GM21381 (cell line): ENCODE results near the gene BAZ2B.

Experiments used
- ATAC-seq: cut with Tn5 transposase; IDR thresholded peaks from one replicate; pipeline ENCODE4 v1.9.1; 2021; ENCODE audit warnings: mild to moderate bottlenecking, moderate library complexity; ENCODE audit not compliant: unreplicated experiment

Gene BAZ2B

DNA sequence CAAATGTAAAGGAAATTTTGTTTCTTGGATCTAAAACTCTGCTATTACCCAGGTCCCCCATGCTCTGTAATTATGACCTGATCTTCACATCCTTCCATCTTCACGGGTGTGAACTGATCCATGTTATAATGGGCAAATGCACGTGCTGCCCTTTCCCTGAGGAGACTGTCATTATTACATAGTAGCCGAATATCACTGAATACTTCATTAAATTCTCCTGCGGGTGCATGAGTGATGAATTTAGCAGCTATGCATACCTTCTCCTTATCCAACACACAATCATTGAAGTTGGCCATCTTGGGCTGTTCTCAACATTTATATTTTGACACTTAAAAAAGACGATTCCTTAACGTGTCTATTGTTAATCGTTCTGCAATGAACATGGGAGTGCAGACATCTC is 153.4 kb downstream of the BAZ2B start:
- ATAC-seq = no peak

DNA sequence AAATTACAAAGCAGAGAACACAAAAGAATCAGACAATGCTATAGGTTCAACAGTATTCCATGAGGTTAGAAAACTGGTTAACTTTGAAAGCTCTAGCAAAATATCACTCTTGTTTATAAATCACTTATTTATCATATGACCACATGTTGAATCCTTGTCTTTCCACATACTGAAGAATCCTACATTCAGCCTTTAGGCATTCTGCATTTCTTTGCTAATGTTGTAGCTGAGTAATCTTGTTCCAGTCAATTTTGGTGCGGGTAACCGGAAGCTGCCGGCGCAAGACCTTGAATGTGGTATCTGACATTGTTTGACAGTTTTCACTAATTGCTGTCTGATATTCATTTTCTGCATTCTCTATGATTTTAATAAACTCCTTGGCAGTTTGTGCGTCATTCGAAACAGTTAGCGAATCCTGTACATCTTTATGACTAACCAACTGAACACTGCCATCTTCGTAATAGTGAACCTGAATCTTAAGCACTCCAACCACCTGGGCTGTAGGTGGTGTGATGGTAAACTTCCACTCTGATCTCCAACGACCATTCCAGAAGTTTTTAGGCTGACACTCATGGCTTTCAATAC is 154.1 kb downstream of the BAZ2B start:
- no peak for ATAC-seq

DNA sequence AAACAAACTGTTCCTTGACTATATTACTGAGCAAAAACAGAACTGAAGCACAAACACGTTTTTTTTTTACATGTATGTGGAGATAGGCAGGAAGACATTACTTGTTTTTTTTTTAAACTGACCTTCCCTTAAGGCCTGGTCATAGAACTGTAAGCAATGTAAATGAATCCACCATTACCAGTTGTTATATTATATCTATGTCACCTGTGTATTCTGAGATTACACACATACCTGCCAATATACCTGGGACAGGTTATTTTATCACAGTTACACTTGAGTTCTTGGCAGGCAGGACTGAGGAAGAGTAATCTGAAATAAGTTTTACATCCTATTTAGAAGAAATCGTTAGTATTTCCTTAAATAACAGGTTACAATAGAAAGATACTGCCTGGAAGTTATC is 155.3 kb downstream of the BAZ2B start:
- no peak for ATAC-seq

DNA sequence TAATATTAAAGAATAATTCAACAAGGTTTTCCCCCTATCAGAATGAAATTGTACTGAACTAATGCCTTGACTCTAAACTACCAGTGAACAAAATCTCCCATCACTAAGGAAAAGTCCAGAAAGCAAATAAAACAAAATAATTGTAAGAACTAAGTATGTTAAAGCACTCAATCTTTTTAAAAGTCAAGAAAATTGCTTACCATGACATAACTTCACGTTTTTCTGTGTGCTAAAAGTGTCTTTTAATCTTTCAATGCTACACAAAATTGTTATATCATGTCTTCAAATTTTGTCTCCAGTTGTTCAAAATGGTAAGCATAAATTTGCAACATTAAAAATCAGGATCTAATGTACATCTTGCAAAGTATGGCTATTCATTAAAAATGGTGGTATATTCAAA is 156.1 kb downstream of the BAZ2B start:
- ATAC-seq = no peak

DNA sequence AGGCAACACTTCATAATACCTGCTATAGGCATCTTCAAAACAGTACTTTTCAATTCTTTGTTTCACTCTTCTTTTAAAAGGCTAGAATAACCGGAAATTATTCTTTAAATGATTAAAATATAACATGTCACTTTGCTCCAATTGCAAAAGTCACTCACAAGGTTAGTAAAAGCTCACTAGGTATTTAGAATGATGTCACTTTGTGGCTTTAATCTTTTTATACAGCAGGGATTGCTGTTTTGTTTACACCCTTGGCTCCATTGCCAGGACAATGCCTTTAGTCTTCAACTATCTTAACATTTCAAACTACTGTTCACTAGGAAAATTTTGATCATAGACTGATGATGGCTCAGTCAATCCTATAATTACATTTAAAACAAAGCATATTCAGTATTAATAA is 157.1 kb downstream of the BAZ2B start:
- no peak for ATAC-seq

DNA sequence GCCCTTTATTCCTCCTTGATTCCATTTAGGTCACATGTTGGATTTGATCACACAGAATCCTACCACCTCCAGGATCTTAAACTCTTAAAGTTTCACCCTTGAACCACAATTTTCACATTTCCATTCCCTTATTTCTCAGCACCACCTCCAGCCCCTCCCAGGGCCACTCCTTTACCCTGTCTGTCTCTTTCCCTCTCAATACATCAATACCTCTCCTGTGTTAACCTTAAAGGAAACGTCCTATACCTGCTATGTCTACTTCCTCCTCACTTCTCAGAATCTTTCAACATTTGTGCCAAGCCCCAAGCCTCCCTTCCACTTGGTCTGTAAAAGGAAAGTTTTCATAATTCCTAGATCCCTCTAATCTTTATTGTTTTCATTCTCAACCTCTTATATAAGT is 158.8 kb downstream of the BAZ2B start:
- ATAC-seq = no peak

DNA sequence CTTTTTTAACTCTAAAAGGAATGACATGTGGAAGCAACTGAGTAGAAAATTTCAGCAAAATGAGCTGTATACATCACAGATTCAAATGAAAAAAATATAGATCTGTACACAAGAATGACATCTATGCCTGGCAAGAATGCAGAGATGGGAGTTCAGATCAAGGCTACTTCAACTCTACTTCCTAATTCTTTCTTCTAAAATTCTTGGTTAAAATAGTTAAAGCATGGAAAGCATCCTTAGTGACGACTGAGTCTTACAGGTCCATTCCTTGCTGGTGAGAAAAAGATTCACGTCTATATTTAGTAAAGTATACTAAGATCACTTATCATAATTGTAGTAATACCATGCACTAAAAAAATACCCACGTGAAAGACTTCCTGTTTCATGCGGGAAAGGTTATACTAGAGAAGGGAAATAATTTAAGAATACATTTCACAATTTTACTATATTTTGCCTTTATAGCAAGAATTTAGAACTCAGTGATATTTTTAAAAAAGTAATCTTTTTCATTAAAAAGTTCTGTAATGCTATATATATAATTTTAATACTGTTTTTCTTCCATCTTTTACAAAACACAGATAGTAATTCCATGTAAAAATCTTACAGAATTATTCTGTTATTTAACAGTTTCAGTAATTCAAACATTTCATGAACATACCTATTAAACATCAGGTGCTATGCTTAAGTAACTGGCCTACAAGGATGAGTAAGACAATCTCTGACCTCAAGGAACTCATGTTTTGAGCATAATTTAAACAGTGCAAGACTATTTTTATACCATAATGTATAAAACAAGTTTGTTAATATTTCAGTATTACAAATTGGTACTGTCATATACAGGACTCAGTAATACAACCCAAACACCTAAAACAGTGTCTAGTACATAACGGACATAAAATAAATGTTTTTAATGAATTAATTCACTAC is 159.6 kb downstream of the BAZ2B start:
- peak; percentile 54 for ATAC-seq

DNA sequence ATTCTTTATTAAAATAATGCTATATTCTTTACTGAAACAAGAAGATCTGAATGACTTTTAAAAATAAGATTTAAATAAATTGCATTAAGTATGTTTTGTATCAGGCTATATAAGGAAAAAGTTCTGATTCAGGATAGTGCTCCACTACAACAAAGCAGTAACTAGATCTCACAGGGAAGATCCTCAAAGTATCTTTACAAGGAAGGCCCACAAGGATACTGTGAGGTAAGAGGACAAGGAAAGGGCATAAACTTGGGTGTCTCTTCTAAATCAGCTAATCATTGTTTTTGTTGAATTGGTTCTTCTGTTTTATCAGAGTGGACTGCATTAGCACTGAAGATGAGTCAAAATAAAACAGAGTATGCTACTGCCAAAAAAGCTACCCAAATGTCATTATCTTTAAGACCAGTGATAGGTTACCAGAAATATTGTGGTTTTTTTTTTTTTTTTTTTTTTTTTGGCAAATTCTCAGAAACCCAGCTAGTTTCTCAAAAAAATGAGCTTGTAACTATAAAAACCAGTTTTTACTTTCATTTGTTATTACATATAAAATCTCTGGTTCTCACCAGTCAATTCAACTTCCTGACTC is 160.9 kb downstream of the BAZ2B start:
- ATAC-seq = no peak

DNA sequence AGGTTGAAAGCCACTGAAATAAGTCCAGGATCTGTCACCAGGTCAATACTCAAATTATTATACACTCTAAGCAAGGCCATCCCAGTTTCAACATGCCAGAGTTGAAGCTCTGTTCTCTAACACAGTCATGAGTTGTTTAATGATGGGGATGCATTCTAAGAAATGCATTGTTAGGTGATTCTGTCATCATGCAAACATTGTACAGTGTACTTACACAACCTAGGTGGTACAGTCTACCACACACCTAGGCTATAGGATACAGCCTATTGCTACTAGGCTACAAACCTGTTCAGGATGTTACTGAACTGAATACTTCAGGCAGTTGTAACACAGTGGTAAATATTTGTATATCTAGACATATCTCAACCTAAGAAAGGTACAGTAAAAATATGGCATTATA is 162.2 kb downstream of the BAZ2B start:
- ATAC-seq = no peak

DNA sequence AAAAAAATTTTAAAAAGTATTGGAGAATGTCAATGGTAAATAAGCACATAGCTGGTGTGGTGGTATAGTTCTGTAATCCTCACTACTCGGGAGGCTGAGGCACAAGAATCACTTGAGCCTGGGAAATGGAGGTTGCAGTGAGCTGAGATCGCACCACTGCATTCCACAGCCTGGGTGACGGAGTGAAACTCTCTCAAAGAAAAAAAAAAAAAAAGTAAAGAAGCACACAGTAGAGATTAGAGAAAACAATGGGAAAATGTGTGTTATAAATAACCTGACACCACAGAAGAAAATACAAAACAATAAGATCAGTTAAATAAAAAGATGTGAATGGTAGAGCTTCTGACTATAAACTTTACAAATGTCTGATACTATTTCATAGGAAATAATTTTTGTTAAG is 166.2 kb downstream of the BAZ2B start:
- no peak for ATAC-seq

DNA sequence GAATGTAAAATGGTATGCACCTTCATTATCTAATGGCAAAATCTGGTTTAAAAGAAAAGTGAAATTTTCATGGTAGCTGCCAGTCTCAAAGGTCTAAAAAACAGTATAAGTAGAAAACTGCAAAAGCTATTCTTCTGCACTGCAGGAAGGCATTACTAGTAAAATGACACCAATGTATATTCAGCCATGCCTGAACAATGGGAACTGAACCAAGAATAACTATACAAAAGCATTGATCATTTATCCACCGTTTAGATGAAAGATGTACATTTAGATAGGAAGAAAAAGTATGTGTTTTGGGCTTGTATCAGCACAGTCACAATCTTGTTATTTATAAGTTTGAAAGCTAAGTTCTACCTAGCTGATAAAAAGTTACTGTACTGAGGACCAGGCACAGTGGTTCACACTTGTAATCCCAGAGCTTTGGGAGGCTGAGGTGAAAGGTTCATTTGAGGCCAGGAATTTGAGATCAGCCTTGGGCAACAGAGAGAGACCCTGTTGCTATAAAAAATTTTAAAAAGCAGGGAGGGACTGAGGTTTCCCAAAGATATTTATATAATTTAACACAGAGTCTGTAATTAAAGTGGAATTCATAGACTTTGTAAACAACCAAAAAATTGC is 166.7 kb downstream of the BAZ2B start:
- ATAC-seq = no peak

DNA sequence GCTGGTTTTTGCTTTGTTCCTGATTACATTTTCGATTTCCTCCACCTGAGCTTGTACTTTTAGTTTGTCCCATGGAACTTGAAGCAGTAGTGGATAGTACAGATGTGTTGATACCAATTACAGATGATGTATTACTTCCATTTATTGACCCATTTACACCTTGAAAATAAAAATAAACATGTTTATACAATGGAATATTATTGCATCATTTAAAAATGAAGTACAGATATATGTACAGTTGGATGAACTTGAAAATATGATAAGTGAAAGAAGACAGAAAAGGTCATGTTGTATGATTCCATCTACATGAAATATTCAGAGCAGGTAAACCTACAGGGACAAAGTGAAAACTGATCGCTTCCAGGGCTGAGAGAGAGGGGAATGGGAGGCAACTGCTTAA is 169.5 kb downstream of the BAZ2B start:
- no peak for ATAC-seq

DNA sequence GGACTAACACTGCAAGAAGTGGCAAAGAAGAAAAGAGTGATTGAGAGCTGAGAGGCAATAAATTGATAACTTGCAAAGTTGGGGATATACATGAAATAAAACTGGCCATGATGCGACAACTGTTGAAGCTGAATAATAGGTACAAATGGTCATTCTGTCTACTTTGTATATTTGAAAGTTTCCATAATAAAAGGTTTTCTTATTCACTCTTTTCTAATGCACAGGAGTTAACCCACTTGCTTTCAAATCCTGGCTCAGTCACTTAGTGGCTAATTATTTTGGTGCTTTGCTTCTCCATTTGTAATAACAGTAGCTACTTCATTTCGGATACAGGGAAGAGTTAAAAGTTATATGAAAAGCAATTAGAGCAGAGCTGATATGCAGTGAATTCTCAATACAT is 170.1 kb downstream of the BAZ2B start:
- ATAC-seq = no peak

DNA sequence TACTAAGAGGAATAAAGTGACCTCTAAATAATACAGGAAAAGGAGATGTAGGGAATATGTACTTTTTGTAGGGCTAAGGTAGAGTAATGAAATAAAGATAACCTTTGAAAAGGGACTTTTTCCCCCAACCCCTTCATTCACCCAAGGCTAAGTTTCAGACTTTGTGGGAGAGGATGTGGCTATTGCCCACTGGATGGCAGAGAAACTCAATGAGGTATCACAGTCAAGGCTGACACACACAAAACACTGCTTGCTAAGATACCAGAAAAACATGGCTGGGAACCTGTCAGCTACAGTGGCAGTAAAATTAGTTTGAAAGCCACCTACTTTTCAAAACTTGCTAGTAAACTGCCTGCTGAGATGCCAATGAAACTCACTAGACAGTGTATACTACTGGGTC is 171.0 kb downstream of the BAZ2B start:
- ATAC-seq = peak; percentile 52

DNA sequence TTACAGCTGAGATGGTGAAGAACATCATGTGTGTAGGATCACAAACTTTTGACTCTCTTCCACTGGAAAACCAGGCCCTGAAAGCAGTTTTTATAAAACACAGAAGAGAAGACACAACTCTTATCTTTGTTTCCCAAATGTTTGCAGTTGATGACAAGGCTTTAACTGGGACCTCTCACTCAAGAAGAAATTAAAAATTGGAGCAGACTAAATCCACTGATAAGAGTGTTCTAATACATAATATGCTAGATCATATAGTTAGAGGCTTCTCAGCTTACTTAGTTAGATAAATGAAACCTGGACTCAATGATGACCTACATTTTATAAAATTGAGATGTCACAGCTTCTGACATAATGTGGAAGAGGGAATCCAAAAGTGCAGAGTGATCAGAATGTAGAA is 171.6 kb downstream of the BAZ2B start:
- no peak for ATAC-seq

DNA sequence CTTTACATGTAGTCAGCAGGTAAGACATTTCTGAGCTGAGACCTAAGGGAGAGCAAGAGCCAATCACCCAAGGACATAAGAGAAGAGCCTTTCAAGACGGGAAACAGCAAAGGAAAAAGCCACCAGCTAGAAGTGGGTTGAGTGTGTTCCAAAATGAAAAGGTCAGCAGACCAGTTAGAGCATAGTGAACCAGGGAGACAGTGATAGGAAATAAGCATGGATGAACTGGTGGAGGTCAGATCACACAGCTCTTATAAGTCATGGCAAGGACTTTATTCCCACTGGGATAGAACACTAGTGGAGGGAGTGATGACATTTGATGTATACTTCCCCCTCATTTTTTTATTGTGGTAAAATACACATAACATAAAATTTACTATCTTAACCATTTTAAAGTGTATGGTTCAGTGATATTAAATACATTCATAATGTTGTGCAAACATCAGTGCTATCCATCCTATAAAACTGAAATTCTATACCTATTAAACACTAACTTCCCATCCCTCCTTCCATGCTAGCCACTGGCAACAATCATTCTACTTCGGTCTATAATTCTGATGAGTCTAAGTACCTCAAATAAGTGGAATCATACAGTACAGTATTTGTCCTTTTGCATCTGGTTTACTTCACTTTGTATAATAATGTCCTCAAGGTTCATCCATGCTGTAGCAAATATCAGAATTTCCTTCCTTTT is 174.0 kb downstream of the BAZ2B start:
- ATAC-seq = no peak

DNA sequence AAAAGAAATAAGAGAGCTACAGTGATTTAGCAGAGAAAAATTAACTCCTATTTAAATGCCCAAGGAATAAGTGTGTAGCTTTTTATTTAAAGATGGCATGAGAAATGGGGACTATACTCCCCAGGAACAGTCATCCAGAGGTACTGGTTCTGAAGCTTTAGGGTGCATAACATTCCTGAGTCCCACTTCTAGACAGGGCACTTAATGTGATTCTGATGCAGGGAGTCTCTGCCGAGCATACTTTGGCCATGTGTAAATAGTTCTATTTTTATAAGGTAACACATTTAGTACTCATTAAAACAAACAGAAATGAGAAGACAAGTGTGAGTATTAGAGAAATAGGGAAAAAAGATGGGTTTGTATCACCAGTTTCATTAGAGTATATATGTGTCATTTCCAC is 175.2 kb downstream of the BAZ2B start:
- ATAC-seq = no peak

DNA sequence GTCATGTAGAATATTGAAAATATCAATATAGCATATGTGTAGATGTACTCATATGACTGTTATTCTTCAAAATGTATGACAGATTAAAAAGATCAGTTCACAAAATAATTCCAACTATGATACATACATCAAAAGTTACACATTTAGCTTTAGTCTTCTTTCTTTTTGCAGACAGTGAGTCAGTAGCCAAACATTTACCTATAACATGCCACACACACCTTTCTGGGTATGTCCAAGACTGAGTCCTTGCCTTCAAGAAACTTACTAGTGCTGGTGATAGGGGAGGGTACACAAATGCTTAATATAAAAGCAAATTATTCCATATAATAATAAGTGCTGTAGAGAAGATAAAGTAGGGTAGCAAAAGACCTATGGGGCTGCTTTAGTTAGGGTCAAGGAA is 176.9 kb downstream of the BAZ2B start:
- no peak for ATAC-seq

DNA sequence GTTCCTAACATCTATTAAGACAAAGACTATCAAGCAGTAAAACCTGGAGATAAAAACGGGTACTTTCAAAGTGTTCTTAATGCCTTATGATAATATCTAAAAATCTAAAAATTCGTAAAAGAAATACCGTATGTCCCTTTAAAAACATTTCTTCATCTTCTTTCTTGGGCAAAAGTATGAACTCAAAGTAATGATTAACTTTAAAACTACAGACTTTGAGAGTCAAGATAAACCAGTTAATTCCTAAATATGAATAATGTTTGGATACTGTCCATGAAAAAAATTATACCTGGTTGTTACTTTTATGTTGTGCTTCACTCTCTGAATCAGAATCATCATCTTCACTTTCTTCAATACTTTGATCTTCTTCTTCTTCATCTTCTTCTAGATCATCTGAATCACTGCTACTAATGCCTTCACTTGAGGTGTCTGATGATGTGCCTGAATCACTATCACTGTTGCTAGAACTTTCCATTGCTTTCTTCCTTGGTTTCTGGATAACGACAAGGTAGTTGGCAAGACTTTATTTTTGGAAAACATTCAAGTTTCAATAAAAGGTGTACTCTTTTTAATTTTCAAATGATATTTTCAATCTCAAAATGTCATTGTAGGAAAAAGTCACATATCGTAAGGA is 177.5 kb downstream of the BAZ2B start:
- ATAC-seq = no peak

DNA sequence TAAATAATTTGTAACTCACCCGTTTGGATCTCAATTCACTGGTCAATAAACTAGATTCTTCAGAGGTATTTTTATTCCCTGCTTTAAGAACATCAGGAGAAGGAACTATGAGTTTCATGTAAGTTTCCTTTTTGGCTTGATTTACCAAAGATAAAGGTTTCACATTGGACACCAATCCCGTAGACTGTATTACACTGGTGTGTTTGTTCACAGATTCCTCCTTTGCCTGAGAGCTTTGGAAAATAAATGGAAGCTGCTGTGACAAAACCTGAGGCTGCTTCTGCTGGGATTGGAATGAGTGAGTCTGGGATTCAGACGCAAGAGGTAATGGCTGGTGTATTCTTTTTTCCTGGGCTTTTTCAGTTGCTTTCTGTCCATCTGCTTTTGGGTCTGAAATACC is 178.1 kb downstream of the BAZ2B start:
- ATAC-seq = no peak

DNA sequence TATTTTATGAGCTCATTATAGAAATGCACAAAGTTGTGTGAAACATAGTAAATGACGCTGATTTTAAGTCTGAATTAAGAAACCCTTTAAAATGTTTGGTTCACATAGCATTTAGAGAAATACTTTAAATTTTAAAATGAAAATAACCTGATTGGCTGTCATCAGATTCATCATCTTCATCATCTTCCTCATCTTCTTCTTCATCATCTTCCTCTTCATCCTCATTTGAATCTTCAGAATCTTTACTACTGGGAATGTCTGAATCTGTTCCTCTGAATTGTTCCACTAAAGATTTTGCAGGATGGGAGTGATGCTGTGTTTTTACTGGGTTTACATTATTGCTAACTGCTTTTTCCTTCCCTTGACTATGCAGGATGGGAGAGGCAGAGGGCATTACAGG is 183.7 kb downstream of the BAZ2B start:
- no peak for ATAC-seq
